HPDE6-E6E7 (cell line): ENCODE measurements around the gene TET1.
"Not testable (repeated sequence)": the region's sequence is repeated elsewhere in the genome, so short reads cannot be mapped to it uniquely, and the experiment has no call there.

Experiments used
- DNase-seq: peaks from one replicate; pipeline ENCODE4 v3.0.0; 2011; ENCODE audit warnings: missing footprints; ENCODE audit errors: extremely low spot score

The TET1 gene

GRCh38 chr10:68562661-68563570 is 2.8 kb downstream of the TET1 start:
- DNase-seq: no peak

- no peak for DNase-seq
Observed at GRCh38 chr10:68564712-68565111, 4.6 kb downstream of the TET1 start.

DNA sequence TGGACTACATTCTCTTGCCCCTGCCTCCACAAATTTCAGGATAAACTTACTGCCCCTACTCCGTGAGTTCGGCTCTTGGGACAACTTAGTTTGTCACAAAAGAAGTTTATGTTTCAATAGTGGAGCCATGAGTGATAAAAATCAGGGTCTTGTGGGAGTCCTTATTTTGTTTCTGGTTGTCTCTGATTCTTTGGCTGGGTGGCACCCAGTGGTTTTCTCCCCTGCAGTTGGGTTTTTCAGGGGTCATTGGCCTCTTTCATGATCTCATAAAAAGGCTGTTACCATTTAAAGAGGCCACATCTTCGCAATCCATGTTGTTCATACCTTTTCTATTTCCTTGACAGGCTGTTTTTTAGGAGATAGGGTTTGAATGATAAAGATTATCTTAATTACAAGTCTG is 5.5 kb downstream of the TET1 start:
- no peak for DNase-seq

GRCh38 chr10:68566351-68566750 is 6.2 kb downstream of the TET1 start:
- no peak for DNase-seq

- no peak for DNase-seq
Observed at GRCh38 chr10:68566955-68567354, 6.8 kb downstream of the TET1 start.

GRCh38 chr10:68572151-68572550 is 12.0 kb downstream of the TET1 start:
- DNase-seq: no peak

DNA sequence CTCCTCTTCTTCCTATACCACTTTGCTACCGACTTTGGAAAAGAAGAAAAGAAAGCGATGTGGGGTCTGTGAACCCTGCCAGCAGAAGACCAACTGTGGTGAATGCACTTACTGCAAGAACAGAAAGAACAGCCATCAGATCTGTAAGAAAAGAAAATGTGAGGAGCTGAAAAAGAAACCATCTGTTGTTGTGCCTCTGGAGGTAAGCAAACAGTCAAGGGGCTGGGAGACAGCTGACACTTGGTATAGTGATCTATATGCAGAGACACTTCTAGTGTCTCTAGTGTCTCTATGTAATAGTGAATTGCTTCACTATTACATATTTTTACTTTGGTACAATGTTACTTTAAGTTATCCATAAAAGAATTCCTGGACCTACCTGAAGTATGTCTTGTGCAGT is 13.9 kb downstream of the TET1 start:
- no peak for DNase-seq

DNA sequence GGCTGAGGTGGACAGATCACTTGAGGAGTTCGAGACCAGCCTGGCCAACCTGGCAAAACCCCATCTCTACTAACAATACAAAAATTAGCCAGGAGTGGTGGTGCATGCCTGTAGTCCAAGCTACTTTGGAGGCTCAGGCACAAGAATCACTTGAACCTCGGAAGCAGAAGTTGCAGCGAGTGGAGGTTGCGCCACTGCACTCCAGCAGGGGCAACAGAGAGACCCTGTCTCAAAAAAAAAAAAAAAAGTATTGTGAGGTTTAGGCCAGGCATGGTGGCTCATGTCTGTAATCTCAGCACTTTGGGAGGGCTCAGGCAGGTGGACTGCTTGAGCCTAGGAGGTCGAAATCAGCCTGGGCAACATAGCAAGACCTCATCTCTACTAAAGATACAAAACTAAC is 16.0 kb downstream of the TET1 start:
- no peak for DNase-seq

DNA sequence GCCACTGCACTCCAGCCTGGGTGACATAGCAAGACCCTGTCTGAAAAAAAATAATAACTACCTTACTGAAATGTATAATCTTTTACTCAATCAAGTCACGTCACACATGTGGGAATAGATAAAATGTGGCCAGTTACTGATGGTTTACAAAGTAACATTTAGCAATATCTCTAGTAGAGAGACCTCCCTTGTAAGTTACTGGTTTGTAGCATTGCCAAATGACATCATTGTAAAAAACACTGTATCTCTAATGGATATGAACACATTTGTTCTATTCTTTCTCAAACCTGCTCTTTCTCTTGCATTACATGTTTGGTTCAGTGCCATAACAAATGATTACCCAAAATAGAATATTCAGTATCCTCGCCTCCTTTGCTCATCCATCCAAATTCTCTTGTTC is 18.8 kb downstream of the TET1 start:
- DNase-seq: no peak

GRCh38 chr10:68584187-68584586 is 24.1 kb downstream of the TET1 start:
- DNase-seq: not testable (repeated sequence)

- DNase-seq: no peak
Observed at GRCh38 chr10:68586606-68587305, 26.6 kb downstream of the TET1 start.

DNA sequence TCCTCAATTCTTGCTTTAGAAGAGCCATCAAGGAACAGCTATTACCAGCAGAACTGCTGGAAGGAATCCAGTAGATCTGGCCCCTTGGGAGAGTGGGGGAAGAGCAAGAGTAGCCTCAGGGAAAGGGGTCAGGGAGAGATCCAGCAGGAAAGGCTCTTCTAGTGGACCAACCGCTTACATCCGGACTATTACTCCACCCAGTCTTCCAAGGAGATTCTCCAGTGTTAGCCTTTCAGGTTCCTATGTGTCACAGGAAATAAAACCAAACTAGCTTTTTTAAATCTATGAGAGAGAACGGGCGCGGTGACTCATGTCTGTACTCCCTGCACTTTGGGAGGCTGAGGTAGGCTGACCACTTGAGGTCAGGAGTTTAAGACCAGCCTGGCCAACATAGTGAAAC is 34.3 kb downstream of the TET1 start:
- DNase-seq: peak; percentile 4

DNA sequence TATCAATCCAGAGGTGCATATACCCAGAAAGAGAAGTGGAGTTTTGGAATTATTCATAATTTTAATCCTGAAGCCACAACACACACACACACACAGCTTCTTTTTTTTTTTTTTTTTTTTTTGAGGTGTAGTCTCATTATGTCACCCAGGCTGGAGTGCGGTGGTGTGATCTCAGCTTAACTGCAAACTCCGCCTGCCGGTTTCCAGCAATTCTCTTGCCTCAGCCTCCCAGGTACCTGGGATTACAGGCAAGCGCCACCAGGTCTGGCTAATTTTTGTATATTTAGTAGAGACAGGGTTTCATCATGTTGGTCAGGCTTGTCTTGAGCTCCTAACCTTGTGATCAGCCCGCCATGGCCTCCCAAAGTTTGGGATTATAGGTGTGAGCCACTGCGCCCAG is 35.4 kb downstream of the TET1 start:
- no peak for DNase-seq

- DNase-seq: no peak
Observed at GRCh38 chr10:68597407-68597806, 37.3 kb downstream of the TET1 start.

- no peak for DNase-seq
Observed at GRCh38 chr10:68598978-68599770, 39.0 kb downstream of the TET1 start.

DNA sequence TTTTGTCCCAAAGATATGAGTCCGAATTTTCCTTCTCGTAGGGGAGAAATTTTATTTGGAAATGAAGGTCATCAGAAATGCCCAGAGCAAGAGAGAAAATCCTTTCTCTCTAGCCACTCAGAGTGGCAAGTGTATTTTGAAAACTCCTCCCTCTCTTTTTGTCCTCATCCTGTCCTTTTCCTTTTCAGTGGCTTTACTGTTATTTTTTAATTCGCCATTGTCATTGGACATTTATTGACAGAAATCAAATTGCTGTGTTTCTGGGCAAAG is 39.6 kb downstream of the TET1 start:
- no peak for DNase-seq

GRCh38 chr10:68600041-68600778 is 40.1 kb downstream of the TET1 start:
- peak; percentile 34 for DNase-seq

DNA sequence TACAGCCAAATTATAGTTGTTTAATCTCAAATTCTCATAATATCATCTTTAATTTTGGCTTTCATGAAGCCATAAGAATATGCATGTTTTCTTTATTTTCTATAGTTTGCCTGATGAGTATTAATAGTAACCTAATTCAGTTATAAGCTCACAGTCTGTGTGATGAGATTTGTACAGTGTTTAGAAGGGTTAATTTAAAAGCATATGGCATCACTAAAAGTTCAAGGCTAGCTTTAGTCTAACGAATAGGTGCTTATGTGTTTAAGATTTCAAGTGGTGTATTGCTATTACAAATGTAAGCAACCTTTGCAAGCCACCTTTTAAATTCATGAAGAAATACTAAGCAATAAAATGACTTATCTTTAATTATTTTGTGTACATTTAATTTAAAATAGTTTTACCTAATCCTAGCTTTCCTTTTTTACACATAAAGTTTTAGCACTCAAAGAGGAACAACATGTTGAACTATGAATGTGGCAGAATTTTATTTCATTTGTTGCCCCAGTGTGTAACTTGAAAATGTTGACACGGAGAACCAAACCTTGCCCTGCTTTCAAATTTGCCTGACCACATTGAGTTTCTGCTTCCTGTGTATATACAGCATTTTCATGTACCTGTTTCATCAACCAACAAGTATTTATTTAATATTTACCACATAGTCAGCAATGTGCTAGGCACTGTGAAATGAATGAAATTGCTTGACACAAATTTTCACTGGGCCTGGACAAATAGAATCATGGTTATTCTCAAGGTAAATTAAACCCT is 41.5 kb downstream of the TET1 start:
- DNase-seq: no peak

- DNase-seq: no peak
Observed at GRCh38 chr10:68602434-68602833, 42.3 kb downstream of the TET1 start.

GRCh38 chr10:68603766-68604165 is 43.6 kb downstream of the TET1 start:
- DNase-seq: no peak

- no peak for DNase-seq
Observed at GRCh38 chr10:68604441-68604840, 44.3 kb downstream of the TET1 start.
